Gastrocnemius medialis (tissue), 4 donors: Measurements from ENCODE around the gene ALG10.

Experiments used
- CTCF ChIP-seq, 5 experiments: fragments of 450-650 bp in 3 of 5; fragments of 200-600 bp in 2 of 5; sonication (generic) in 2 of 5; IDR thresholded peaks in 4 of 5; conservative IDR thresholded peaks in 1 of 5; 1 replicate in 4 of 5; 2 replicates in 1 of 5; pipeline ENCODE4 v1.5.1; 2016 to 2019; ENCODE audit warnings: antibody characterized with exemption in 5 of 5, mild to moderate bottlenecking in 3 of 5, moderate library complexity in 3 of 5
- POLR2A ChIP-seq, 2 donors: fragments of 450-650 bp; IDR thresholded peaks; one replicate each; pipeline ENCODE4 v1.6.1; 2017; ENCODE audit warnings: antibody characterized with exemption in 2 of 2, mild to moderate bottlenecking in 2 of 2, moderate library complexity in 2 of 2

GRCh38 chr12:33988913-33989312 lies 33.4 kb upstream of the ALG10 start:
- no peak for TF ChIP-seq CTCF (IDR thresholded peaks at IDR 0.05 in 4 of 5, conservative IDR thresholded peaks at IDR 0.05 in 1 of 5)
- no peak for TF ChIP-seq POLR2A (IDR thresholded peaks at IDR 0.05)
